K562 (cell line): ENCODE results near the gene GPR107. TPM values are rescaled to one million over a fixed set of nuclear protein-coding genes. Genes with fewer than 3 reads are reported as not detected.

Experiments
- AFF1 ChIP-seq, 2 experiments: fragments of 450-650 bp; IDR thresholded peaks; 2 replicates each; pipeline ENCODE4 v1.6.1; 2018; ENCODE audit warnings: mild to moderate bottlenecking in 2 of 2, low read depth in 1 of 2; ENCODE audit not compliant: partially characterized antibody in 2 of 2
- ARHGAP35 ChIP-seq: fragments of 450-650 bp; IDR thresholded peaks from 2 replicates; pipeline ENCODE4 v1.6.1; 2018; ENCODE audit not compliant: partially characterized antibody
- ASH1L ChIP-seq: fragments of 450-650 bp; IDR thresholded peaks from 2 replicates; pipeline ENCODE4 v1.6.1; 2018; ENCODE audit warnings: borderline replicate concordance, mild to moderate bottlenecking, low read depth; ENCODE audit not compliant: partially characterized antibody
- CGGBP1 ChIP-seq: fragments of 250-450 bp; sonication (Bioruptor Pico); IDR thresholded peaks from 2 replicates; pipeline ENCODE4 v1.9.0; 2021; ENCODE audit warnings: mild to moderate bottlenecking
- ETS2 ChIP-seq: IDR thresholded peaks from 2 replicates; pipeline ENCODE4 v1.6.1; 2016; ENCODE audit warnings: borderline replicate concordance, missing genetic modification characterization, mild to moderate bottlenecking, moderate library complexity, missing compliant biosample characterization; ENCODE audit not compliant: poor library complexity, severe bottlenecking
- EWSR1 ChIP-seq: fragments of 450-650 bp; IDR thresholded peaks from 2 replicates; pipeline ENCODE4 v1.6.1; 2018; ENCODE audit warnings: borderline replicate concordance, mild to moderate bottlenecking, low read depth, moderate library complexity; ENCODE audit not compliant: partially characterized antibody
- FOXA1 ChIP-seq: fragments of 450-650 bp; IDR thresholded peaks from 2 replicates; pipeline ENCODE4 v1.6.1; 2016; ENCODE audit warnings: mild to moderate bottlenecking, borderline replicate concordance
- PATZ1 ChIP-seq: fragments of 250-450 bp; sonication (Bioruptor Pico); IDR thresholded peaks from 2 replicates; pipeline ENCODE4 v1.5.0; 2020; ENCODE audit warnings: mild to moderate bottlenecking, borderline replicate concordance
- POLR3A ChIP-seq: IDR thresholded peaks from 2 replicates; pipeline ENCODE4 v1.6.1; 2011; ENCODE audit warnings: borderline replicate concordance, mild to moderate bottlenecking, moderate library complexity; ENCODE audit not compliant: insufficient read length, insufficient read depth; ENCODE audit errors: extremely low read depth
- THAP12 ChIP-seq: fragments of 250-450 bp; sonication (Bioruptor Pico); IDR thresholded peaks from 2 replicates; pipeline ENCODE4 v1.9.0; 2021; ENCODE audit warnings: mild to moderate bottlenecking, inconsistent platforms
- ZBTB17 ChIP-seq: fragments of 450-650 bp; formaldehyde crosslinking; IDR thresholded peaks from 2 replicates; pipeline ENCODE4 v1.4.0; 2020; ENCODE audit warnings: mild to moderate bottlenecking
- ZNF224 ChIP-seq: sonication (generic); formaldehyde crosslinking; IDR thresholded peaks from 2 replicates; pipeline ENCODE4 v1.8.0; 2022; ENCODE audit warnings: mild to moderate bottlenecking, missing genetic modification reagents
- ZNF23 ChIP-seq: fragments of 250-450 bp; sonication (Bioruptor Pico); IDR thresholded peaks from 2 replicates; pipeline ENCODE4 v1.4.0; 2020; ENCODE audit warnings: mild to moderate bottlenecking
- ZNF253 ChIP-seq: fragments of 250-450 bp; sonication (Bioruptor Pico); conservative IDR thresholded peaks from 2 replicates; pipeline ENCODE4 v1.6.1; 2021; ENCODE audit warnings: mild to moderate bottlenecking
- ZNF384 ChIP-seq: IDR thresholded peaks from 2 replicates; pipeline ENCODE4 v1.6.1; 2012; ENCODE audit warnings: low read depth, low read length, improper control_type of control experiment
- ZNF408 ChIP-seq: fragments of 250-450 bp; sonication (Bioruptor Pico); IDR thresholded peaks from 2 replicates; pipeline ENCODE4 v1.4.0; 2020; ENCODE audit warnings: low read depth, mild to moderate bottlenecking, moderate library complexity
- ZNF766 ChIP-seq: fragments of 200-800 bp; sonication (Bioruptor generic); conservative IDR thresholded peaks from 2 replicates; pipeline ENCODE4 v1.6.1; 2016; ENCODE audit warnings: missing genetic modification characterization, missing compliant biosample characterization
- ZSCAN32 ChIP-seq: fragments of 450-650 bp; formaldehyde crosslinking; IDR thresholded peaks from 2 replicates; pipeline ENCODE4 v1.4.0; 2020; ENCODE audit warnings: mild to moderate bottlenecking, moderate library complexity
- polyA plus RNA-seq, 8 experiments: library from polyadenylated mRNA; depleted of rRNA in 4 of 8; stranded (reverse) in 5 of 8; unstranded in 3 of 8; fragments of >200 nt; fragmentation: Nextera tagmentation in 2 of 8; fragmentation: Illumina TruSeq in 1 of 8; extraction: Ambion mirVana in 2 of 8; extraction: Trizol in 1 of 8; gene quantifications; 2 replicates each; pipeline versions ENCODE4 v1.2.1 to v1.2.3, GENCODE V29; 2011 to 2014; ENCODE audit warnings: inconsistent platforms in 1 of 8, missing spikeins in 1 of 8
- total RNA-seq, 7 experiments: library from RNA; depleted of rRNA in 6 of 7; stranded (reverse); fragments of >200 nt in 6 of 7; fragmentation: Illumina TruSeq in 2 of 7; extraction: Trizol in 2 of 7; gene quantifications; 2 replicates each; pipeline versions ENCODE4 v1.2.1 to v1.2.3, GENCODE V29; 2011 to 2021; ENCODE audit warnings: low replicate concordance in 1 of 7

The GPR107 gene
- total and polyA plus RNA-seq, 9 of the 15 experiments (the other 6 are each of a cell fraction or from before 2014, with no cell fraction given) = 3.2 to 34.6 (median 14.4) TPM

- no peak for TF ChIP-seq AFF1 (IDR thresholded peaks at IDR 0.05; ENCODE audit: low read depth in 1 of 2, partially characterized antibody in 2 of 2)
- no peak; the same call in 1 of the 2 replicates for TF ChIP-seq ZBTB17
- no peak for TF ChIP-seq CGGBP1 (CRISPR knock-in tag)
- TF ChIP-seq ZSCAN32 (CRISPR knock-in tag) = no peak
- no peak for TF ChIP-seq ZNF408 (CRISPR knock-in tag)
- TF ChIP-seq ZNF23 (CRISPR knock-in tag) = no peak
- no peak for TF ChIP-seq THAP12 (CRISPR knock-in tag)
- TF ChIP-seq ZNF384 = no peak
- no peak for TF ChIP-seq PATZ1 (CRISPR knock-in tag)
- no peak for TF ChIP-seq ASH1L
- no peak for TF ChIP-seq EWSR1
- TF ChIP-seq ZNF766 (CRISPR knock-in tag) = peak; percentile 92
- no peak for TF ChIP-seq ARHGAP35
- TF ChIP-seq ZNF253 = no peak
- no peak for TF ChIP-seq ETS2
- TF ChIP-seq ZNF224 (CRISPR knock-in tag) = no peak
- no peak for TF ChIP-seq FOXA1
- no peak for TF ChIP-seq POLR3A
Observed at GRCh38 chr9:130043654-130044623, 9.8 kb upstream of the GPR107 start (continued).
